ENCODE measurements around the gene ZNF716. TPM values are rescaled to one million over a fixed set of nuclear protein-coding genes. Genes with fewer than 3 reads are reported as not detected.

ZNF716 gene
- total RNA-seq, 2 experiments from 2014 or later: not detected

- intact Hi-C loops (cut with DNase I, micrococcal nuclease): no loop called here
- H3K9me3 Mint-ChIP-seq: peaks cover 8% of the 10 kb centered on the region
- no peaks in the 10 kb centered on the region for H3K4me1 Mint-ChIP-seq (ENCODE audit: low read depth)
- H3K4me1 ChIP-seq (ENCODE audit: insufficient read depth, low read length): no peaks in the 10 kb centered on the region
- no peak overlapping the region for H3K4me3 ChIP-seq (ENCODE audit: low read length)
- DNase-seq: no peak
- no peaks in the 10 kb centered on the region for H3K36me3 ChIP-seq (ENCODE audit: insufficient read depth, low read length)
- ChIA-PET POLR2A (no interaction called here), CTCF (no interaction called here)
- H3K36me3 Mint-ChIP-seq (ENCODE audit: low read depth): no peaks in the 10 kb centered on the region
- peaks cover 7 to 16% of the 10 kb centered on the region in 2 experiments for H3K9me3 ChIP-seq (ENCODE audit: control insufficient read depth in 1 of 2, insufficient read depth in 1 of 2, low read length in 2 of 2)
- no peaks in the 10 kb centered on the region for H3K27me3 ChIP-seq (ENCODE audit: control insufficient read depth in 1 of 2, insufficient read depth in 2 of 2, low read length in 2 of 2)
- H3K27ac ChIP-seq (ENCODE audit: low read depth in 1 of 2, low read length in 2 of 2): no peak overlapping the region
- no peaks in the 10 kb centered on the region for H3K27me3 Mint-ChIP-seq
- no peak for TF ChIP-seq CTCF (IDR thresholded peaks at IDR 0.05)
- no peak overlapping the region for H3K4me3 Mint-ChIP-seq
- H3K27ac Mint-ChIP-seq: no peak overlapping the region
- no peak for ATAC-seq (ENCODE audit: poor library complexity)
These were observed 55.2 kb downstream of the ZNF716 start for GRCh38 chr7:57505176-57505575.

Small RNA genes lying within 50 kb of the gene (microRNA-seq; reads per million reads assigned to microRNA genes)
- not detected for gene MIR3147 (ENCODE audit: borderline microRNAs expressed, borderline replicate concordance)
